ENCODE data around the gene ORMDL2.

DNA sequence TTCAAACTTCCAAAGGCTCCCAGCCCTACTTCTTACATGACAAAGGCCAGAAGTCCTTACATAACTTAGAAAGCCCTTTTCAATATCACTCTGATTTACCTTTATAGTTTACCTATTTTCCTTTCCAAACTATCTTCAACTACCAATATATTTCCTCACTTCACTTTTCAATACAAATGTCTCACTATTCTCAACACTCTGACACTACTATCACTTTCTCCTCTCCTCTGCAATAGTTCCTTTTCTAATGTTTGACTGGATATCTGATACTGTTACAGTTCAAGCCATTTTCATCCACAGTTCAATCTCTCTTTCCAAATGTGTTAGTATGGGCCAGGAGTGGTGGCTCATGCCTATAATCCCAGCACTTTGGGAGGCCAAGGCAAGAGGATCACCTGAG, 3.6 kb upstream of the ORMDL2 start:
- TF ChIP-seq, protein P1, sequence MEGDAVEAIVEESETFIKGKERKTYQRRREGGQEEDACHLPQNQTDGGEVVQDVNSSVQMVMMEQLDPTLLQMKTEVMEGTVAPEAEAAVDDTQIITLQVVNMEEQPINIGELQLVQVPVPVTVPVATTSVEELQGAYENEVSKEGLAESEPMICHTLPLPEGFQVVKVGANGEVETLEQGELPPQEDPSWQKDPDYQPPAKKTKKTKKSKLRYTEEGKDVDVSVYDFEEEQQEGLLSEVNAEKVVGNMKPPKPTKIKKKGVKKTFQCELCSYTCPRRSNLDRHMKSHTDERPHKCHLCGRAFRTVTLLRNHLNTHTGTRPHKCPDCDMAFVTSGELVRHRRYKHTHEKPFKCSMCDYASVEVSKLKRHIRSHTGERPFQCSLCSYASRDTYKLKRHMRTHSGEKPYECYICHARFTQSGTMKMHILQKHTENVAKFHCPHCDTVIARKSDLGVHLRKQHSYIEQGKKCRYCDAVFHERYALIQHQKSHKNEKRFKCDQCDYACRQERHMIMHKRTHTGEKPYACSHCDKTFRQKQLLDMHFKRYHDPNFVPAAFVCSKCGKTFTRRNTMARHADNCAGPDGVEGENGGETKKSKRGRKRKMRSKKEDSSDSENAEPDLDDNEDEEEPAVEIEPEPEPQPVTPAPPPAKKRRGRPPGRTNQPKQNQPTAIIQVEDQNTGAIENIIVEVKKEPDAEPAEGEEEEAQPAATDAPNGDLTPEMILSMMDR (conservative IDR thresholded peaks at IDR 0.05): no peak
- no peak for TF ChIP-seq EZH2 (IDR thresholded peaks at IDR 0.05; ENCODE audit: low read depth)

All from PC-9 (cell line).